SK-N-SH (cell line): ENCODE results near the gene PPIF. TPM values are rescaled to one million over a fixed set of nuclear protein-coding genes. Genes with fewer than 3 reads are reported as not detected.
A peak's percentile ranks its signal among the peaks of the same experiment; 100 is the strongest.

ENCODE experiments used
- CTCF ChIA-PET: fragments of 300-600, 350-600 bp; formaldehyde crosslinking; extraction: SDS; loops from one replicate; lab custom pipeline; 2021; lab: Yijun Ruan, JAX
- POLR2A ChIA-PET: fragments of 350-600 bp; sonication (Branson Sonifier 250); formaldehyde crosslinking; extraction: SDS; loops from one replicate; lab custom pipeline; 2020; ENCODE audit warnings: antibody characterized with exemption, inconsistent platforms; lab: Yijun Ruan, JAX
- DNase-seq: peaks from one replicate; pipeline ENCODE4 v3.0.0; 2012
- H2AFZ ChIP-seq: fragments of 200-600 bp; sonication (generic); 2 replicates; pipeline ENCODE4 v1.8.1; 2016; ENCODE audit warnings: antibody characterized with exemption, mild to moderate bottlenecking, low read depth
- H3F3A ChIP-seq: fragments of 200-600 bp; sonication (generic); replicated peaks from 2 replicates; pipeline ENCODE3; 2016; ENCODE audit warnings: antibody characterized with exemption, mild to moderate bottlenecking; ENCODE audit not compliant: insufficient read depth
- H3K27ac ChIP-seq, 2 experiments: fragments of 200-500 bp in 1 of 2; fragments of 200-600 bp in 1 of 2; sonication (Bioruptor generic) in 1 of 2; sonication (generic), shearing (Covaris generic) in 1 of 2; 2 replicates each; pipeline versions ENCODE4 v1.5.1 to v1.6.1; 2014 to 2016; ENCODE audit warnings: low read depth in 2 of 2, inconsistent platforms in 1 of 2, low read length in 1 of 2, mild to moderate bottlenecking in 1 of 2, mixed read lengths in 1 of 2
- H3K27me3 ChIP-seq: fragments of 200-600 bp; sonication (generic), shearing (Covaris generic); 2 replicates; pipeline ENCODE4 v1.6.1; 2016; ENCODE audit warnings: mixed run types; ENCODE audit not compliant: insufficient read depth
- H3K36me3 ChIP-seq, 2 experiments: fragments of 200-500 bp in 1 of 2; fragments of 200-600 bp in 1 of 2; sonication (Bioruptor generic) in 1 of 2; sonication (generic) in 1 of 2; replicated peaks in 1 of 2; 2 replicates each; pipeline versions ENCODE3 to v1.5.1; 2014 to 2016; ENCODE audit warnings: low read length in 1 of 2, mild to moderate bottlenecking in 1 of 2; ENCODE audit not compliant: insufficient read depth in 2 of 2, control insufficient read depth in 1 of 2
- H3K4me1 ChIP-seq, 2 experiments: fragments of 200-500 bp in 1 of 2; fragments of 200-600 bp in 1 of 2; sonication (Bioruptor generic) in 1 of 2; sonication (generic), shearing (Covaris generic) in 1 of 2; 2 replicates each; pipeline versions ENCODE4 v1.5.1 to v1.6.1; 2014 to 2016; ENCODE audit warnings: low read depth in 1 of 2, low read length in 1 of 2, mixed run types in 1 of 2; ENCODE audit not compliant: insufficient read depth in 2 of 2, control insufficient read depth in 1 of 2
- H3K4me2 ChIP-seq: fragments of 200-600 bp; sonication (generic), shearing (Covaris generic); 2 replicates; pipeline ENCODE4 v1.6.1; 2017; ENCODE audit warnings: mixed run types
- H3K4me3 ChIP-seq, 2 experiments: fragments of 200-500 bp in 1 of 2; fragments of 200-600 bp in 1 of 2; sonication (Bioruptor generic) in 1 of 2; sonication (generic), shearing (Covaris generic) in 1 of 2; 2 replicates each; pipeline versions ENCODE4 v1.5.1 to v1.8.1; 2014 to 2016; ENCODE audit warnings: low read depth in 2 of 2, inconsistent platforms in 1 of 2, low read length in 1 of 2, mild to moderate bottlenecking in 1 of 2, mixed read lengths in 1 of 2, moderate library complexity in 1 of 2
- H3K79me2 ChIP-seq: fragments of 200-600 bp; sonication (generic); 2 replicates; pipeline ENCODE4 v1.8.1; 2017; ENCODE audit warnings: mild to moderate bottlenecking; ENCODE audit not compliant: insufficient read depth
- H3K9ac ChIP-seq: fragments of 200-600 bp; sonication (generic); 2 replicates; pipeline ENCODE4 v1.6.1; 2017; ENCODE audit warnings: mixed run types
- H3K9me2 ChIP-seq: fragments of 200-600 bp; sonication (generic); 2 replicates; pipeline ENCODE4 v1.6.1; 2017; ENCODE audit warnings: mixed run types
- H3K9me3 ChIP-seq: fragments of 200-600 bp; sonication (generic); 2 replicates; pipeline ENCODE4 v1.6.1; 2017; ENCODE audit warnings: mixed run types, mild to moderate bottlenecking, moderate library complexity
- H4K20me1 ChIP-seq: fragments of 200-600 bp; sonication (generic); 2 replicates; pipeline ENCODE4 v1.6.1; 2017; ENCODE audit warnings: mild to moderate bottlenecking, mixed run types; ENCODE audit not compliant: insufficient read depth
- CTCF ChIP-seq: fragments of 200-600 bp; sonication (generic); IDR thresholded peaks from 2 replicates; pipeline ENCODE4 v1.6.1; 2017; ENCODE audit warnings: antibody characterized with exemption, mild to moderate bottlenecking, moderate library complexity
- ELF1 ChIP-seq: IDR thresholded peaks from 2 replicates; pipeline ENCODE4 v1.4.0; 2012
- EZH2phosphoT487 ChIP-seq: fragments of 200-600 bp; sonication (generic); IDR thresholded peaks from 2 replicates; pipeline ENCODE4 v1.6.1; 2017; ENCODE audit warnings: low read depth, mixed run types, mild to moderate bottlenecking, antibody characterized with exemption, moderate library complexity, borderline replicate concordance
- FOXJ3 ChIP-seq: sonication (generic); formaldehyde crosslinking; IDR thresholded peaks from 2 replicates; pipeline ENCODE4 v1.5.1; 2020; ENCODE audit warnings: mild to moderate bottlenecking, missing genetic modification reagents
- FOXM1 ChIP-seq: IDR thresholded peaks from 2 replicates; pipeline ENCODE4 v1.4.0; 2012; ENCODE audit warnings: low read depth, mild to moderate bottlenecking
- IRF3 ChIP-seq: fragments of 150-350 bp; IDR thresholded peaks from 2 replicates; pipeline ENCODE4 v1.6.1; 2016; ENCODE audit warnings: mild to moderate bottlenecking, low read depth, low read length
- NRF1 ChIP-seq: IDR thresholded peaks from 2 replicates; pipeline ENCODE4 v1.6.1; 2012; ENCODE audit warnings: low read depth, mild to moderate bottlenecking, low read length
- PBX3 ChIP-seq: IDR thresholded peaks from 2 replicates; pipeline ENCODE4; 2012
- POLR2AphosphoS5 ChIP-seq: IDR thresholded peaks from 2 replicates; pipeline ENCODE4 v1.6.1; 2012; ENCODE audit warnings: low read depth, low read length
- RCOR1 ChIP-seq: fragments of 150-350 bp; IDR thresholded peaks from 2 replicates; pipeline ENCODE4 v1.6.1; 2017; ENCODE audit warnings: antibody characterized with exemption, low read length
- SIN3A ChIP-seq: IDR thresholded peaks from 2 replicates; pipeline ENCODE4 v1.6.1; 2012; ENCODE audit warnings: low read depth, mild to moderate bottlenecking, low read length, moderate library complexity, borderline replicate concordance
- TEAD4 ChIP-seq: IDR thresholded peaks from 2 replicates; pipeline ENCODE4 v1.4.0; 2012; ENCODE audit warnings: mild to moderate bottlenecking, borderline replicate concordance; ENCODE audit not compliant: insufficient read depth
- USF2 ChIP-seq: fragments of 150-350 bp; IDR thresholded peaks from 2 replicates; pipeline ENCODE4 v1.6.1; 2017; ENCODE audit warnings: antibody characterized with exemption, low read length, low read depth, borderline replicate concordance
- WGBS: methylation state at CpG from one replicate; pipeline ENCODE4 v1.1.6; 2017; ENCODE audit warnings: low lambda C conversion rate; 5-methylcytosine and 5-hydroxymethylcytosine counted together
- polyA plus RNA-seq, 3 experiments: library from polyadenylated mRNA; depleted of rRNA; stranded (reverse); fragments of >200 nt; gene quantifications; 2 replicates each; pipeline ENCODE4 v1.2.3, GENCODE V29; 2012

PPIF gene
- polyA plus RNA-seq, 1 of the 3 experiments (the other 2 are of a cell fraction), result 85.9 TPM

- Histone ChIP-seq H3K4me2 (no peak overlapping the region), H3F3A (peaks cover 22% of the 10 kb centered on the region), H3K27ac (peak overlapping the region in 1 of 2 experiments; percentile 96; a peak in 2 of 4 replicates), H3K9me2 (no peaks in the 10 kb centered on the region), H3K9ac (no peak overlapping the region), H4K20me1 (no peaks in the 10 kb centered on the region), H3K4me3 (no peak overlapping the region), H3K9me3 (no peaks in the 10 kb centered on the region), H2AFZ (no peak overlapping the region), H3K27me3 (no peaks in the 10 kb centered on the region), H3K4me1 (peaks cover 19 to 58% of the 10 kb centered on the region in 2 experiments), H3K79me2 (0 out of 2 replicates have a peak, but pooled peaks cover 3% of the 10 kb centered on the region), H3K36me3 (peaks cover 0 to 3% of the 10 kb centered on the region in 2 experiments)
- peak; percentile 72 for DNase-seq
- ChIA-PET POLR2A (no interaction called here), CTCF (interaction anchor here (0.9 to 5.1 kb wide), 4 partner anchors 9 to 70 kb away, joined by 3 to 36 read pairs (median 7); no protein-coding TSS in a partner anchor)
- no peak for TF ChIP-seq POLR2AphosphoS5
- no peak for TF ChIP-seq RCOR1
- no peak for TF ChIP-seq FOXJ3 (CRISPR knock-in tag)
- no peak for TF ChIP-seq ELF1
- no peak for TF ChIP-seq NRF1
- no peak for TF ChIP-seq SIN3A
- TF ChIP-seq EZH2phosphoT487, result no peak
- no peak for TF ChIP-seq IRF3
- TF ChIP-seq TEAD4, result no peak
- TF ChIP-seq FOXM1, result no peak
- TF ChIP-seq USF2, result no peak
- no peak for TF ChIP-seq PBX3
- no peak for TF ChIP-seq CTCF
- WGBS, result 77% methylated on average over 16 of the region's 17 CpGs
These were observed 50.5 kb downstream of the PPIF start for GRCh38 chr10:79397575-79398303.
